IPS DF 6.9 (cell line): ENCODE data around the gene CFAP65.
A peak's percentile ranks its signal among the peaks of the same experiment; 100 is the strongest.

Experiments
- DNase-seq: peaks from one replicate; pipeline ENCODE4 v3.0.0-alpha.2; 2013; ENCODE audit warnings: low read depth, low spot score
- H3K27ac ChIP-seq: one replicate; pipeline ENCODE4 v1.5.1; 2013; ENCODE audit warnings: low read length, control low read depth
- H3K27me3 ChIP-seq: 2 replicates; pipeline ENCODE4 v1.6.1; 2013; ENCODE audit warnings: mild to moderate bottlenecking, low read length; ENCODE audit not compliant: control insufficient read depth, insufficient read depth
- H3K36me3 ChIP-seq: 2 replicates; pipeline ENCODE4 v1.6.1; 2013; ENCODE audit warnings: low read length; ENCODE audit not compliant: control insufficient read depth, insufficient read depth
- H3K4me1 ChIP-seq: 2 replicates; pipeline ENCODE4 v1.6.1; 2013; ENCODE audit warnings: low read length; ENCODE audit not compliant: control insufficient read depth, insufficient read depth
- H3K4me3 ChIP-seq: 2 replicates; pipeline ENCODE4 v1.5.1; 2013; ENCODE audit warnings: mild to moderate bottlenecking, low read length
- H3K9me3 ChIP-seq: 2 replicates; pipeline ENCODE4 v1.6.1; 2013; ENCODE audit warnings: low read length, inconsistent platforms; ENCODE audit not compliant: control insufficient read depth, insufficient read depth
- WGBS: extraction: QIAGEN DNeasy Blood & Tissue Kit; methylation state at CpG from one replicate; pipeline ENCODE4 v1.1.7; 2013; ENCODE audit warnings: mixed read lengths, missing lambda C conversion rate; ENCODE audit not compliant: insufficient read length, insufficient coverage; 5-methylcytosine and 5-hydroxymethylcytosine counted together

CFAP65 gene

GRCh38 chr2:219041252-219041651 is at the start of gene CFAP65:
Gene CFAP65 (minus strand): TSS chr2:219041516. CDS start chr2:219039048, 2,468 bp downstream.
- no CpG with 5 or more reads among the region's 21 CpGs for WGBS

GRCh38 chr2:219090436-219091299 is 49.4 kb upstream of the CFAP65 start:
- no CpG with 5 or more reads among the region's 4 CpGs for WGBS
- H3K36me3 ChIP-seq = no peaks in the 10 kb centered on the region
- no peak overlapping the region for H3K27ac ChIP-seq
- no peaks in the 10 kb centered on the region for H3K9me3 ChIP-seq
- H3K4me1 ChIP-seq = no peaks in the 10 kb centered on the region
- no peaks in the 10 kb centered on the region for H3K27me3 ChIP-seq
- DNase-seq = no peak
- no peak overlapping the region for H3K4me3 ChIP-seq

More at GRCh38 chr2:219041252-219041651, at the start of gene CFAP65:
- Histone ChIP-seq H3K9me3 (no peaks in the 10 kb centered on the region), H3K27me3 (no peaks in the 10 kb centered on the region), H3K36me3 (no peaks in the 10 kb centered on the region), H3K4me3 (peak within 1 kb of the TSS; percentile 24; the same call in 1 of the 2 replicates), H3K27ac (no peak within 1 kb of the TSS), H3K4me1 (no peaks in the 10 kb centered on the region)
- no peak for DNase-seq

- Histone ChIP-seq H3K27ac (no peak overlapping the region), H3K4me1 (no peaks in the 10 kb centered on the region), H3K4me3 (no peak overlapping the region), H3K27me3 (no peaks in the 10 kb centered on the region), H3K9me3 (no peaks in the 10 kb centered on the region), H3K36me3 (no peaks in the 10 kb centered on the region)
- DNase-seq = no peak
- no CpG with 5 or more reads among the region's 4 CpGs for WGBS
Observed at GRCh38 chr2:219089330-219089729, 48.0 kb upstream of the CFAP65 start.

- DNase-seq = no peak
- Histone ChIP-seq H3K36me3 (no peaks in the 10 kb centered on the region), H3K4me1 (no peaks in the 10 kb centered on the region), H3K27me3 (no peaks in the 10 kb centered on the region), H3K27ac (no peak overlapping the region), H3K9me3 (no peaks in the 10 kb centered on the region), H3K4me3 (no peak overlapping the region)
- no CpG with 5 or more reads among the region's 1 CpG for WGBS
Observed at GRCh38 chr2:219087848-219088247, 46.5 kb upstream of the CFAP65 start.

- DNase-seq = no peak
- H3K9me3 ChIP-seq = no peaks in the 10 kb centered on the region
Observed at GRCh38 chr2:219087361-219087760, 46.0 kb upstream of the CFAP65 start.

GRCh38 chr2:219086196-219086595 is 44.9 kb upstream of the CFAP65 start:
- H3K9me3 ChIP-seq = no peaks in the 10 kb centered on the region
- no peak overlapping the region for H3K4me3 ChIP-seq
- H3K27ac ChIP-seq = no peak overlapping the region
- no peaks in the 10 kb centered on the region for H3K36me3 ChIP-seq
- no peaks in the 10 kb centered on the region for H3K4me1 ChIP-seq
- no peak for DNase-seq
- no peaks in the 10 kb centered on the region for H3K27me3 ChIP-seq

More at GRCh38 chr2:219087361-219087760, 46.0 kb upstream of the CFAP65 start:
- Histone ChIP-seq H3K36me3 (no peaks in the 10 kb centered on the region), H3K27me3 (no peaks in the 10 kb centered on the region), H3K4me3 (no peak overlapping the region), H3K27ac (no peak overlapping the region), H3K4me1 (no peaks in the 10 kb centered on the region)
- WGBS = no CpG with 5 or more reads among the region's 5 CpGs

- Histone ChIP-seq H3K36me3 (no peaks in the 10 kb centered on the region), H3K9me3 (no peaks in the 10 kb centered on the region), H3K27me3 (no peaks in the 10 kb centered on the region), H3K4me1 (no peaks in the 10 kb centered on the region), H3K4me3 (no peak overlapping the region), H3K27ac (no peak overlapping the region)
- DNase-seq = no peak
Observed at GRCh38 chr2:219084791-219085190, 43.5 kb upstream of the CFAP65 start.

GRCh38 chr2:219082332-219082958 is 41.1 kb upstream of the CFAP65 start:
- no peak overlapping the region for H3K27ac ChIP-seq
- no peak for DNase-seq
- no peaks in the 10 kb centered on the region for H3K27me3 ChIP-seq
- no peaks in the 10 kb centered on the region for H3K4me1 ChIP-seq
- no CpG with 5 or more reads among the region's 5 CpGs for WGBS
- H3K36me3 ChIP-seq = no peaks in the 10 kb centered on the region
- H3K9me3 ChIP-seq = no peaks in the 10 kb centered on the region
- no peak overlapping the region for H3K4me3 ChIP-seq

- Histone ChIP-seq H3K27me3 (no peaks in the 10 kb centered on the region), H3K9me3 (no peaks in the 10 kb centered on the region), H3K27ac (no peak overlapping the region), H3K4me3 (no peak overlapping the region), H3K36me3 (no peaks in the 10 kb centered on the region), H3K4me1 (no peaks in the 10 kb centered on the region)
- DNase-seq = no peak
Observed at GRCh38 chr2:219081701-219082331, 40.5 kb upstream of the CFAP65 start.

- H3K27me3 ChIP-seq = no peaks in the 10 kb centered on the region
- no peaks in the 10 kb centered on the region for H3K36me3 ChIP-seq
- H3K4me3 ChIP-seq = no peak overlapping the region
- no peaks in the 10 kb centered on the region for H3K9me3 ChIP-seq
- no peaks in the 10 kb centered on the region for H3K4me1 ChIP-seq
- WGBS = no CpG with 5 or more reads among the region's 7 CpGs
- H3K27ac ChIP-seq = no peak overlapping the region
- DNase-seq = no peak
Observed at GRCh38 chr2:219081096-219081495, 39.8 kb upstream of the CFAP65 start.
